ENCODE results near the gene PLA2G4D. TPM values are rescaled to one million over a fixed set of nuclear protein-coding genes. Genes with fewer than 3 reads are reported as not detected.
A peak's percentile ranks its signal among the peaks of the same experiment; 100 is the strongest.

The PLA2G4D gene
- total RNA-seq, 1 experiment from 2014 or later: not detected

GRCh38 chr15:42031198-42031915 is 63.0 kb downstream of the PLA2G4D start:
- H3K36me3 Mint-ChIP-seq (ENCODE audit: insufficient read depth, unreplicated experiment): no peaks in the 10 kb centered on the region
- no peaks in the 10 kb centered on the region for H3K9me3 Mint-ChIP-seq (ENCODE audit: unreplicated experiment)
- peak; percentile 70 for DNase-seq (ENCODE audit: unreplicated experiment)
- no peaks in the 10 kb centered on the region for H3K27me3 Mint-ChIP-seq (ENCODE audit: insufficient read depth, unreplicated experiment)
- peaks cover 11% of the 10 kb centered on the region for H3K4me1 Mint-ChIP-seq (ENCODE audit: insufficient read depth, unreplicated experiment)
- intact Hi-C loops (cut with micrococcal nuclease): no loop called here
- H3K4me3 Mint-ChIP-seq (ENCODE audit: unreplicated experiment): no peak overlapping the region
- ChIA-PET POLR2A (interaction anchor here (0.6 kb wide), 1 partner anchor 176 kb away, joined by 3 read pairs; no protein-coding TSS in a partner anchor), CTCF (interaction anchor here (1.2 kb wide), 1 partner anchor 29 kb away, joined by 5 read pairs; no protein-coding TSS in a partner anchor)
- TF ChIP-seq, protein P1, sequence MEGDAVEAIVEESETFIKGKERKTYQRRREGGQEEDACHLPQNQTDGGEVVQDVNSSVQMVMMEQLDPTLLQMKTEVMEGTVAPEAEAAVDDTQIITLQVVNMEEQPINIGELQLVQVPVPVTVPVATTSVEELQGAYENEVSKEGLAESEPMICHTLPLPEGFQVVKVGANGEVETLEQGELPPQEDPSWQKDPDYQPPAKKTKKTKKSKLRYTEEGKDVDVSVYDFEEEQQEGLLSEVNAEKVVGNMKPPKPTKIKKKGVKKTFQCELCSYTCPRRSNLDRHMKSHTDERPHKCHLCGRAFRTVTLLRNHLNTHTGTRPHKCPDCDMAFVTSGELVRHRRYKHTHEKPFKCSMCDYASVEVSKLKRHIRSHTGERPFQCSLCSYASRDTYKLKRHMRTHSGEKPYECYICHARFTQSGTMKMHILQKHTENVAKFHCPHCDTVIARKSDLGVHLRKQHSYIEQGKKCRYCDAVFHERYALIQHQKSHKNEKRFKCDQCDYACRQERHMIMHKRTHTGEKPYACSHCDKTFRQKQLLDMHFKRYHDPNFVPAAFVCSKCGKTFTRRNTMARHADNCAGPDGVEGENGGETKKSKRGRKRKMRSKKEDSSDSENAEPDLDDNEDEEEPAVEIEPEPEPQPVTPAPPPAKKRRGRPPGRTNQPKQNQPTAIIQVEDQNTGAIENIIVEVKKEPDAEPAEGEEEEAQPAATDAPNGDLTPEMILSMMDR (IDR thresholded peaks at IDR 0.05; ENCODE audit: unreplicated experiment): no peak
- no TSS peak for BruUV-seq (replicated peaks)
- no peak overlapping the region for H3K27ac Mint-ChIP-seq (ENCODE audit: low read depth, unreplicated experiment)

GRCh38 chr15:42027521-42027920 is 66.8 kb downstream of the PLA2G4D start:
- ChIA-PET CTCF (interaction anchor here (0.6 to 1.5 kb wide), 2 partner anchors 38 to 122 kb away, joined by 3 to 6 read pairs; no protein-coding TSS in a partner anchor), POLR2A (interaction anchor here (1.1 kb wide), 1 partner anchor 55 kb away, joined by 3 read pairs; the partner anchor contains the start of gene EHD4)
- no peak overlapping the region for H3K4me3 Mint-ChIP-seq (ENCODE audit: unreplicated experiment)
- no peak for DNase-seq (ENCODE audit: unreplicated experiment)
- no peak overlapping the region for H3K27ac Mint-ChIP-seq (ENCODE audit: low read depth, unreplicated experiment)
- H3K9me3 Mint-ChIP-seq (ENCODE audit: unreplicated experiment): no peaks in the 10 kb centered on the region
- intact Hi-C loops (cut with micrococcal nuclease): no loop called here
- BruUV-seq (replicated peaks): no TSS peak
- no peaks in the 10 kb centered on the region for H3K36me3 Mint-ChIP-seq (ENCODE audit: insufficient read depth, unreplicated experiment)
- TF ChIP-seq, protein P1 (IDR thresholded peaks at IDR 0.05; ENCODE audit: unreplicated experiment): no peak
- H3K4me1 Mint-ChIP-seq (ENCODE audit: insufficient read depth, unreplicated experiment): peaks cover 15% of the 10 kb centered on the region
- no peaks in the 10 kb centered on the region for H3K27me3 Mint-ChIP-seq (ENCODE audit: insufficient read depth, unreplicated experiment)

DNA sequence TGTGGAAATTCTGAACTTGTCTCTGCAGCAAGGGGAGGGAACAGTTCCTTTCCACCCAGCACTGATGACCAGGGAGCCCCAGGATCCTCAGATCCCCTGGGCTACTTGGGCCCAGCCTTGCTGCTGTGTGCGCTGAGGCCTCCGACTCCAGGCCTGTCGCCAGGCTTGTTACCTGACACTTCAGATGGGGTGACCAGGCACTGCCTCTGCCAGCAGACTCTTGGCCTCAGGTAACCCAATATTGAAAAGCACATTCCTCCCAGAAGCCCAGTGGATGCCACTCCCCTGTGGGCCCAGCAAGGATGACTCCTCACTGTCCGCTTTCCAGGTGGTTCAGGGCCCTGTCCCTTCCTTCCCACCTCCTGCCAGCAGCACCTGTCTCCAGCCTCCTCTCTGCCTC is 70.1 kb downstream of the PLA2G4D start:
- intact Hi-C loops (cut with micrococcal nuclease): no loop called here
- peak; percentile 69 for DNase-seq (ENCODE audit: unreplicated experiment)
- no peak overlapping the region for H3K4me3 Mint-ChIP-seq (ENCODE audit: unreplicated experiment)
- no peaks in the 10 kb centered on the region for H3K9me3 Mint-ChIP-seq (ENCODE audit: unreplicated experiment)
- CTCF ChIA-PET: no interaction called here
- peaks cover 15% of the 10 kb centered on the region for H3K4me1 Mint-ChIP-seq (ENCODE audit: insufficient read depth, unreplicated experiment)
- no TSS peak for BruUV-seq (replicated peaks)
- H3K27ac Mint-ChIP-seq (ENCODE audit: low read depth, unreplicated experiment): peak overlapping the region; percentile 68
- POLR2A ChIA-PET: interaction anchor here (1.5 kb wide), 1 partner anchor 12 kb away, joined by 3 read pairs; no protein-coding TSS in a partner anchor
- TF ChIP-seq, protein P1 (IDR thresholded peaks at IDR 0.05; ENCODE audit: unreplicated experiment): no peak
- H3K36me3 Mint-ChIP-seq (ENCODE audit: insufficient read depth, unreplicated experiment): no peaks in the 10 kb centered on the region
- no peaks in the 10 kb centered on the region for H3K27me3 Mint-ChIP-seq (ENCODE audit: insufficient read depth, unreplicated experiment)

DNA sequence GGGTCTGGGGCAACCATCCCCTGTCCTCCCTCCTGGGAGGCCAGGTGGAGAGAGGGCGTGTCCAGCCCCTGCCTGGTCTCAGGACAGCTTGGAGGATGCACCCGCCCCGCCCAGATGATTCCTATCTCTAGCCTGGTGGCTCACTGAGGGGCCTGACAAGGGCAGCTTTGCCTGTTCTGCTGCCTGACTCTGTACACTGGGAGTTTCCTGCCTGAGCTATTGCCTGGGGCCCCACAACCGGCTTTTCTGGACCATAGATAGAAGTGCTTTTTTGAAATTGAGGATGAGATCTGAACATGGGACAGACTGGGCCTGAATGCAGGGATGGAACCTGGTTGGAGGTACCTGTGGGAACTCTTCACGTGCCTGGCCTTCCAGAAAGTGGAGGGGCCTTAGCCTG is 72.8 kb downstream of the PLA2G4D start:
- intact Hi-C loops (cut with micrococcal nuclease): no loop called here
- TF ChIP-seq, protein P1 (IDR thresholded peaks at IDR 0.05; ENCODE audit: unreplicated experiment): no peak
- BruUV-seq (replicated peaks): no TSS peak
- Mint-ChIP-seq H3K36me3 (ENCODE audit: insufficient read depth, unreplicated experiment) (no peaks in the 10 kb centered on the region), H3K9me3 (ENCODE audit: unreplicated experiment) (no peaks in the 10 kb centered on the region), H3K4me3 (ENCODE audit: unreplicated experiment) (no peak overlapping the region), H3K27ac (ENCODE audit: low read depth, unreplicated experiment) (no peak overlapping the region), H3K4me1 (ENCODE audit: insufficient read depth, unreplicated experiment) (peaks cover 15% of the 10 kb centered on the region), H3K27me3 (ENCODE audit: insufficient read depth, unreplicated experiment) (no peaks in the 10 kb centered on the region)
- POLR2A ChIA-PET: interaction anchor here (0.7 to 2.2 kb wide), 2 partner anchors 32 to 35 kb away, joined by 3 to 6 read pairs; no protein-coding TSS in a partner anchor
- no peak for DNase-seq (ENCODE audit: unreplicated experiment)
- CTCF ChIA-PET: interaction anchor here (0.6 to 0.8 kb wide), 2 partner anchors 20 to 106 kb away, joined by 3 read pairs; no protein-coding TSS in a partner anchor

Measured in MCF 10A (cell line).